CD4-positive, alpha-beta T cell (primary cell): ENCODE data around the gene PPP1R1A. TPM values are rescaled to one million over a fixed set of nuclear protein-coding genes. Genes with fewer than 3 reads are reported as not detected.

Source experiments
- ATAC-seq: fragments of 200-7000 bp; cut with Tn5 transposase; one replicate; pipeline ENCODE4 v1.10.0; 2022; ENCODE audit warnings: mild to moderate bottlenecking; ENCODE audit not compliant: poor library complexity
- CTCF ChIA-PET: fragments of 350-600 bp; sonication (Branson Sonifier 250); formaldehyde crosslinking; loops from one replicate; lab custom pipeline; 2021; ENCODE audit warnings: antibody characterized with exemption, inconsistent platforms; lab: Charles Lee
- POLR2A ChIA-PET: fragments of 350-600 bp; sonication (Branson Sonifier 250); formaldehyde crosslinking; loops from one replicate; lab custom pipeline; 2021; ENCODE audit warnings: antibody characterized with exemption, inconsistent platforms; lab: Charles Lee
- DNase-seq, 14 experiments: peaks; one replicate each; pipeline ENCODE4 v3.0.0-alpha.2; 2013 to 2020; ENCODE audit warnings: mixed read lengths in 2 of 14
- H3K27ac ChIP-seq, 2 donors: one replicate each; pipeline versions ENCODE4 v1.5.1 to v1.7.0; 2013; ENCODE audit warnings: low read length in 2 of 2, low read depth in 1 of 2, mild to moderate bottlenecking in 1 of 2
- H3K27me3 ChIP-seq, 2 experiments: 1 replicate in 1 of 2; 2 replicates in 1 of 2; pipeline versions ENCODE4 v1.6.1 to v1.7.0; 2013; ENCODE audit warnings: low read length in 2 of 2, control low read depth in 1 of 2, mild to moderate bottlenecking in 1 of 2, moderate library complexity in 1 of 2; ENCODE audit not compliant: insufficient read depth in 2 of 2, control insufficient read depth in 1 of 2
- H3K36me3 ChIP-seq: one replicate; pipeline ENCODE4 v1.6.1; 2013; ENCODE audit warnings: low read length, control low read depth; ENCODE audit not compliant: insufficient read depth
- H3K4me1 ChIP-seq: one replicate; pipeline ENCODE4 v1.6.1; 2013; ENCODE audit warnings: low read length, control low read depth; ENCODE audit not compliant: insufficient read depth
- H3K4me3 ChIP-seq: one replicate; pipeline ENCODE4 v1.5.1; 2013; ENCODE audit warnings: mild to moderate bottlenecking, low read length, moderate library complexity
- H3K9me3 ChIP-seq, 2 experiments: 1 replicate in 1 of 2; 2 replicates in 1 of 2; pipeline versions ENCODE4 v1.6.1 to v1.7.0; 2013; ENCODE audit warnings: low read length in 2 of 2, mild to moderate bottlenecking in 2 of 2, control low read depth in 1 of 2, moderate library complexity in 1 of 2; ENCODE audit not compliant: control insufficient read depth in 1 of 2, insufficient read depth in 1 of 2
- H3K27ac Mint-ChIP-seq: one replicate; pipeline ENCODE4 v1.8.0; 2020; ENCODE audit warnings: mixed read lengths
- H3K27me3 Mint-ChIP-seq: one replicate; pipeline ENCODE4 v1.8.0; 2021; ENCODE audit warnings: mixed read lengths
- H3K36me3 Mint-ChIP-seq: one replicate; pipeline ENCODE4 v1.8.0; 2021; ENCODE audit warnings: low read depth, mixed read lengths
- H3K4me1 Mint-ChIP-seq: one replicate; pipeline ENCODE4 v1.8.0; 2021; ENCODE audit warnings: low read depth, mixed read lengths
- H3K4me3 Mint-ChIP-seq: one replicate; pipeline ENCODE4 v1.8.0; 2020; ENCODE audit warnings: mild to moderate bottlenecking, mixed read lengths
- H3K9me3 Mint-ChIP-seq: one replicate; pipeline ENCODE4 v1.8.0; 2020; ENCODE audit warnings: mixed read lengths
- intact Hi-C, 2 experiments: fragments of 100-400 bp; cut with DNase I in 1 of 2; cut with micrococcal nuclease in 1 of 2; formaldehyde crosslinking; loops; one replicate each; pipeline versions ENCODE4 v1.15.1 to v1.9.0; 2023 to 2025; cut with DNase I, micrococcal nuclease
- total RNA-seq, 174 experiments: library from RNA in 2 of 174; stranded (reverse) in 2 of 174; gene quantifications; one replicate each; pipeline ENCODE4 v1.2.3 and lab custom pipeline; 2021 to 2026
- TF ChIP-seq, protein P1 (sequence below): fragments of 200-600 bp; IDR thresholded peaks from one replicate; pipeline ENCODE4 v1.8.0; 2022; ENCODE audit warnings: antibody characterized with exemption, mild to moderate bottlenecking

The PPP1R1A gene
- total RNA-seq, 2 experiments from 2014 or later, result not detected

- TF ChIP-seq, protein P1, sequence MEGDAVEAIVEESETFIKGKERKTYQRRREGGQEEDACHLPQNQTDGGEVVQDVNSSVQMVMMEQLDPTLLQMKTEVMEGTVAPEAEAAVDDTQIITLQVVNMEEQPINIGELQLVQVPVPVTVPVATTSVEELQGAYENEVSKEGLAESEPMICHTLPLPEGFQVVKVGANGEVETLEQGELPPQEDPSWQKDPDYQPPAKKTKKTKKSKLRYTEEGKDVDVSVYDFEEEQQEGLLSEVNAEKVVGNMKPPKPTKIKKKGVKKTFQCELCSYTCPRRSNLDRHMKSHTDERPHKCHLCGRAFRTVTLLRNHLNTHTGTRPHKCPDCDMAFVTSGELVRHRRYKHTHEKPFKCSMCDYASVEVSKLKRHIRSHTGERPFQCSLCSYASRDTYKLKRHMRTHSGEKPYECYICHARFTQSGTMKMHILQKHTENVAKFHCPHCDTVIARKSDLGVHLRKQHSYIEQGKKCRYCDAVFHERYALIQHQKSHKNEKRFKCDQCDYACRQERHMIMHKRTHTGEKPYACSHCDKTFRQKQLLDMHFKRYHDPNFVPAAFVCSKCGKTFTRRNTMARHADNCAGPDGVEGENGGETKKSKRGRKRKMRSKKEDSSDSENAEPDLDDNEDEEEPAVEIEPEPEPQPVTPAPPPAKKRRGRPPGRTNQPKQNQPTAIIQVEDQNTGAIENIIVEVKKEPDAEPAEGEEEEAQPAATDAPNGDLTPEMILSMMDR, result no peak
- POLR2A ChIA-PET, result no interaction called here
- ATAC-seq (no peak), DNase-seq (no peak)
- H3K27ac ChIP-seq, result no peak overlapping the region
- H3K27me3 Mint-ChIP-seq, result peaks cover 76% of the 10 kb centered on the region
- intact Hi-C loops, result no loop called here
- no peak overlapping the region for H3K4me3 ChIP-seq
- H3K4me1 ChIP-seq, result peaks cover 11% of the 10 kb centered on the region
- H3K4me3 Mint-ChIP-seq, result peak overlapping the region; percentile 21
- CTCF ChIA-PET, result no interaction called here
- peaks cover 40 to 56% of the 10 kb centered on the region in 2 experiments for H3K27me3 ChIP-seq
- no peaks in the 10 kb centered on the region for H3K36me3 ChIP-seq
- peaks cover 10% of the 10 kb centered on the region for H3K4me1 Mint-ChIP-seq
- H3K36me3 Mint-ChIP-seq, result no peaks in the 10 kb centered on the region
- H3K9me3 ChIP-seq, result peaks cover 0 to 6% of the 10 kb centered on the region in 2 experiments
- no peak overlapping the region for H3K27ac Mint-ChIP-seq
- H3K9me3 Mint-ChIP-seq, result no peaks in the 10 kb centered on the region
Measured at GRCh38 chr12:54588890-54589267, 420 bp upstream of the PPP1R1A start.

DNA sequence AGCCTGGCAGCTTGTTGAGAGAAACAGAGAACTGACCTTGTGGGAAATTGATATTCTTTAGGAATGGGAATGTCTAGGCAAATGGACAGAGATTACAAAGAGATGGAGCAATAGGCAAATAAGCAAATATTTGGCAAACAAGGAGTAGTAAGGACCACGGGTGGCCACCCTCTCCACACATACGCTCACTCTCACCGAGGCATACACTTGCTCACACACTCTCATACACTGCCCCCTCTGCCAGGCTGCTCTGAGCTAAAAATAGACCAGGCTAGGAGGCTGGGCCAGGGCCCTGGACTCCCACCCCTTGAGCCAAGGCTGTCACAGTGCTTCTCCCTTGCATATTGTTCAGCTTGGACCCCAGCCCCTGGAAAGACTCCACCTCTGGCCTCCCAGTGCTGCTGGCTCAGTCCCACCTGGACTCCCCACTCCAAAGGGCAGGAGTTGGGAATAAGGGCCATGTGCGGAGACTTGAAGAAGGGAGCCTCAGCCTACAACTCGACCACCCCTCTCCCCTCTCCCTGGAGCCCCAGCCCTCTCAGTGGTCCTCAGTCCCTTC, 1.1 kb downstream of the PPP1R1A start:
- H3K27ac ChIP-seq, result no peak overlapping the region
- Mint-ChIP-seq H3K27ac (no peak overlapping the region), H3K36me3 (no peaks in the 10 kb centered on the region), H3K9me3 (no peaks in the 10 kb centered on the region), H3K4me3 (no peak overlapping the region), H3K4me1 (peaks cover 10% of the 10 kb centered on the region), H3K27me3 (peaks cover 81% of the 10 kb centered on the region)
- ChIA-PET CTCF (no interaction called here), POLR2A (no interaction called here)
- intact Hi-C loops, result no loop called here
- DNase-seq, result no peak
- H3K4me1 ChIP-seq, result peaks cover 11% of the 10 kb centered on the region
- H3K9me3 ChIP-seq, result peaks cover 0 to 6% of the 10 kb centered on the region in 2 experiments
- no peak overlapping the region for H3K4me3 ChIP-seq
- ATAC-seq, result no peak
- H3K36me3 ChIP-seq, result no peaks in the 10 kb centered on the region
- peaks cover 42 to 62% of the 10 kb centered on the region in 2 experiments for H3K27me3 ChIP-seq
- TF ChIP-seq, protein P1, result no peak

DNA sequence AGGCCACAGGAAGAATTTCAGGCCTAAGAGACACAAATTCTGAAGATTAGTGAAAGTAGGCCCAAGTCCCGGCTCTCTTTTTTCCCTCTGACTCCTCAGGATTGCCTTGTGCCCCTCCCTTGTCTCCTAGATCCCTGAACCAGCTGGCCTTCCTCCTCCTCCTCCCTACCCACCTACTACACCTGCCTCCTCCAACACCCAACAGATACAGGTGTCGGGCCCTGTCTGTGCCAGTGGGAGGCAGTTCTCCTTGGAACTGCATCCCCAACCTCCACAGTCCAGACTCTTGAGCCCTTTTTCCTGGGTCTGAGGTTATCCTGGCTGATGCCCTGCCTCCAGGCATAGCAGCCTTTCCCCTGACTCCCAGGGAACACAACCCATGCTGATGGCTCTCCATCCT, 1.8 kb downstream of the PPP1R1A start:
- no peak overlapping the region for H3K4me3 Mint-ChIP-seq
- intact Hi-C loops, result no loop called here
- TF ChIP-seq, protein P1, result no peak
- Histone ChIP-seq H3K4me1 (peaks cover 11% of the 10 kb centered on the region), H3K4me3 (no peak overlapping the region), H3K36me3 (no peaks in the 10 kb centered on the region), H3K9me3 (peaks cover 0 to 6% of the 10 kb centered on the region in 2 experiments), H3K27ac (no peak overlapping the region), H3K27me3 (peaks cover 42 to 62% of the 10 kb centered on the region in 2 experiments)
- peaks cover 10% of the 10 kb centered on the region for H3K4me1 Mint-ChIP-seq
- ATAC-seq (no peak), DNase-seq (no peak)
- ChIA-PET CTCF (no interaction called here), POLR2A (no interaction called here)
- H3K27ac Mint-ChIP-seq, result no peak overlapping the region
- H3K27me3 Mint-ChIP-seq, result peaks cover 78% of the 10 kb centered on the region
- H3K9me3 Mint-ChIP-seq, result no peaks in the 10 kb centered on the region
- H3K36me3 Mint-ChIP-seq, result no peaks in the 10 kb centered on the region
